ENCODE measurements around the gene PLK3. TPM values are rescaled to one million over a fixed set of nuclear protein-coding genes. Genes with fewer than 3 reads are reported as not detected.

The PLK3 gene
- total RNA-seq: 10 to 100 TPM; 16.9 to 45.3 TPM
- 10 to 100 TPM; 28.7 to 78.5 TPM for polyA plus RNA-seq
- long read RNA-seq, donor 1, partial matches to known transcripts: 0 of 1 reads
- long read RNA-seq, donor 1, other reads (novel, unspliced or antisense): 0 of 1 reads
- long read RNA-seq, donor 2, partial matches to known transcripts: 5 of 5 reads
- long read RNA-seq, donor 2, other reads (novel, unspliced or antisense): 0 of 5 reads
- long read RNA-seq, donor 3: 0 reads
- long read RNA-seq, donor 4: 0 reads
- long read RNA-seq, donor 5, partial matches to known transcripts: 0 of 1 reads
- long read RNA-seq, donor 5, other reads (novel, unspliced or antisense): 0 of 1 reads

DNA sequence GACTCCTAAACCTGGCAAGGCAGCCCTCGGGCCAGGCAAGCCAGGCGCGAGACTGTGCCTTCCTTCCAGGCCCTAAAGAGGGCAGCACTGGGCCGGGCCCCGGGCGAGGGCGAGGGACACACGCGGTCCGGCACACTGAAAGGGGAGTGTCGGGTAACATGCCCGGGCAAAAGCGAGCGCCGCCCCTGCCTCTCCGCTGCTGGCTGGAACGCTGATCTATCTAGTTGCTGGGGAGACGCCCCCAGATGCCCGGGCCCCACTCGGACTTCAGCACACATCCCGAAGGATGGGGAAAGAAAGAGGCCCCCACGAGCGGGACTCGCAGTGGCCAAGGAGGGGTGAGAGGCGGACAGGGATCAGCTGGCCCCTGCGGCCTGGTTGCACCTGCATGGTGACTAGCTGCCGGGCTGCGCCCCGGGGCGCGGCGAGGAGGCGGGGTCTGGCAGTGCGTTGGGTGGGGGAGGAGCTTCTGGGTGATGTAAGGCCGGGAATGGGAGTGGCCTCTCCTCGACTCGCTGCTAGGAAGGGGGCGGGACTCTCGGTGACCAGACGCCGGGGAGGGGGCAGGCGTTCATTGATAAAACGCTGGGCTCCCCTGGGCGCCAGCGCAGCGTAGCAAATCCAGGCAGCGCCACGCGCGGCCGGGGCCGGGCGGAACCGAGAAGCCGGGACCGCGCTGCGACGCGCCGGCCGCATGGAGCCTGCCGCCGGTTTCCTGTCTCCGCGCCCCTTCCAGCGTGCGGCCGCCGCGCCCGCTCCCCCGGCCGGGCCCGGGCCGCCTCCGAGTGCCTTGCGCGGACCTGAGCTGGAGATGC lies at the start of gene PLK3:
TSS of gene PLK3 (plus strand) at position 608 of the 815 bp plus-strand sequence. CDS start at position 695, 87 bp downstream.
- TF ChIP-seq, protein P1, sequence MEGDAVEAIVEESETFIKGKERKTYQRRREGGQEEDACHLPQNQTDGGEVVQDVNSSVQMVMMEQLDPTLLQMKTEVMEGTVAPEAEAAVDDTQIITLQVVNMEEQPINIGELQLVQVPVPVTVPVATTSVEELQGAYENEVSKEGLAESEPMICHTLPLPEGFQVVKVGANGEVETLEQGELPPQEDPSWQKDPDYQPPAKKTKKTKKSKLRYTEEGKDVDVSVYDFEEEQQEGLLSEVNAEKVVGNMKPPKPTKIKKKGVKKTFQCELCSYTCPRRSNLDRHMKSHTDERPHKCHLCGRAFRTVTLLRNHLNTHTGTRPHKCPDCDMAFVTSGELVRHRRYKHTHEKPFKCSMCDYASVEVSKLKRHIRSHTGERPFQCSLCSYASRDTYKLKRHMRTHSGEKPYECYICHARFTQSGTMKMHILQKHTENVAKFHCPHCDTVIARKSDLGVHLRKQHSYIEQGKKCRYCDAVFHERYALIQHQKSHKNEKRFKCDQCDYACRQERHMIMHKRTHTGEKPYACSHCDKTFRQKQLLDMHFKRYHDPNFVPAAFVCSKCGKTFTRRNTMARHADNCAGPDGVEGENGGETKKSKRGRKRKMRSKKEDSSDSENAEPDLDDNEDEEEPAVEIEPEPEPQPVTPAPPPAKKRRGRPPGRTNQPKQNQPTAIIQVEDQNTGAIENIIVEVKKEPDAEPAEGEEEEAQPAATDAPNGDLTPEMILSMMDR (IDR thresholded peaks at IDR 0.05; ENCODE audit: control extremely low read depth, extremely low read depth): peak; percentile 92
- 0% methylated on average over 54 to 79 of the region's 79 CpGs for WGBS, 2 donors
- H3K4me3 ChIP-seq: peak within 1 kb of the TSS; percentile 68
- peaks cover 0 to 22% (median 10%) of the 10 kb centered on the region in 4 donors for H3K36me3 ChIP-seq (ENCODE audit: control insufficient read depth in 4 of 4, insufficient read depth in 4 of 4, low read length in 4 of 4)
- peaks cover 0 to 23% (median 5%) of the 10 kb centered on the region in 5 donors for H3K4me1 ChIP-seq (ENCODE audit: control insufficient read depth in 5 of 5, insufficient read depth in 5 of 5, low read length in 5 of 5)
- H3K27me3 ChIP-seq (ENCODE audit: control insufficient read depth in 3 of 3, insufficient read depth in 3 of 3, low read length in 2 of 3): no peaks in the 10 kb centered on the region
- ATAC-seq (ENCODE audit: insufficient read depth, low FRiP score): peak; percentile 93
- DNase-seq: peak; percentile 98
- H3K9me3 ChIP-seq (ENCODE audit: control insufficient read depth in 4 of 4, insufficient read depth in 3 of 4, low read length in 3 of 4): no peaks in the 10 kb centered on the region
- H3K27ac ChIP-seq (ENCODE audit: low read depth in 1 of 2, low read length in 1 of 2): peak within 1 kb of the TSS; percentile 94 to 97
- H3K9ac ChIP-seq (ENCODE audit: insufficient read depth in 1 of 2, low read length in 2 of 2): peak within 1 kb of the TSS; percentile 4 to 55

DNA sequence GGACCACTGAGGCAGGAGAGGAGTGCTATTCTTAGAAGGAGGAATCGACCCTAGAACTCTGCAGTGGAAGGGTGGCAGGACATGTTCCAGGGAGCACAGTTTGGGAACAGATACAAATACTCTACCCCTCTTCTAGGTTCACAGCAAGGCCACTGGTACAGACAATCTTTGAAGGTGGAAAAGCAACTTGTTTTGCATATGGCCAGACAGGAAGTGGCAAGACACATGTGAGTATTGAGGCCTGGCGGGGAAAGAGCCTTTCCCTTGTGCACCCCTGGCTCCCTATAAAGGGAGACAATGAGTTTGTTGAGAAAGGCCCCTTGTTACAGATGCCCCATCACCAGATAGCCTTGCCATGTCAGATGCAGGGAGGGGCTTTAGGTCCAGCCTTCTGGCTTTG lies 42.8 kb upstream of the PLK3 start:
- ATAC-seq (ENCODE audit: insufficient read depth, low FRiP score) (no peak), DNase-seq (no peak)
- WGBS, 2 donors: 89 to 93% methylated on average over 2 of the region's 2 CpGs
- Histone ChIP-seq H3K9me3 (ENCODE audit: control insufficient read depth in 4 of 4, insufficient read depth in 3 of 4, low read length in 3 of 4) (no peaks in the 10 kb centered on the region), H3K4me1 (ENCODE audit: control insufficient read depth in 5 of 5, insufficient read depth in 5 of 5, low read length in 5 of 5) (no peaks in the 10 kb centered on the region), H3K27ac (ENCODE audit: low read depth in 1 of 2, low read length in 1 of 2) (no peak overlapping the region), H3K36me3 (ENCODE audit: control insufficient read depth in 4 of 4, insufficient read depth in 4 of 4, low read length in 4 of 4) (peaks cover 0 to 28% (median 3%) of the 10 kb centered on the region in 4 donors), H3K4me3 (no peak overlapping the region), H3K27me3 (ENCODE audit: control insufficient read depth in 3 of 3, insufficient read depth in 3 of 3, low read length in 2 of 3) (no peaks in the 10 kb centered on the region), H3K9ac (ENCODE audit: insufficient read depth in 1 of 2, low read length in 2 of 2) (peak overlapping the region in 1 of 2 donors; percentile 46)
- TF ChIP-seq, protein P1 (IDR thresholded peaks at IDR 0.05; ENCODE audit: control extremely low read depth, extremely low read depth): no peak

DNA sequence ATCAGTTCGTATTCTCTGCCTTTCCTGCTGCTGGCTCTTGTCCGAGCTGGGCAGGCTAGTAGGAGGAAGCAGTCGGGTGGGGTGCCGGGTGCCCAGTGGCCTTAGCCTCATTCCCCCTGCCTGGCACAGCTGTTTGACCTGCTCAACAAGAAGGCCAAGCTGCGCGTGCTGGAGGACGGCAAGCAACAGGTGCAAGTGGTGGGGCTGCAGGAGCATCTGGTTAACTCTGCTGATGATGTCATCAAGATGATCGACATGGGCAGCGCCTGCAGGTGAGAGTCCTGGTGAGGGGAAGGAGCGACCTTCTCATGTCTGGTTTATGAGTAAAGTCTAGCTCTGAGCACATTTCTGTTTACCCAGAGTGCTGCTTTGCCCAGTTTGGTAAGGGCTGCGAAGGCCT lies 41.1 kb upstream of the PLK3 start:
- no peak for ATAC-seq (ENCODE audit: insufficient read depth, low FRiP score)
- peaks cover 0 to 31% (median 4%) of the 10 kb centered on the region in 4 donors for H3K36me3 ChIP-seq (ENCODE audit: control insufficient read depth in 4 of 4, insufficient read depth in 4 of 4, low read length in 4 of 4)
- WGBS, 2 donors: 93 to 95% methylated on average over 11 of the region's 11 CpGs
- H3K9me3 ChIP-seq (ENCODE audit: control insufficient read depth in 4 of 4, insufficient read depth in 3 of 4, low read length in 3 of 4): no peaks in the 10 kb centered on the region
- H3K4me1 ChIP-seq (ENCODE audit: control insufficient read depth in 5 of 5, insufficient read depth in 5 of 5, low read length in 5 of 5): no peaks in the 10 kb centered on the region
- no peak overlapping the region for H3K27ac ChIP-seq (ENCODE audit: low read depth in 1 of 2, low read length in 1 of 2)
- no peak for DNase-seq
- TF ChIP-seq, protein P1 (IDR thresholded peaks at IDR 0.05; ENCODE audit: control extremely low read depth, extremely low read depth): no peak
- no peak overlapping the region for H3K9ac ChIP-seq (ENCODE audit: insufficient read depth in 1 of 2, low read length in 2 of 2)
- no peak overlapping the region for H3K4me3 ChIP-seq
- no peaks in the 10 kb centered on the region for H3K27me3 ChIP-seq (ENCODE audit: control insufficient read depth in 3 of 3, insufficient read depth in 3 of 3, low read length in 2 of 3)
